IPS DF 4.7 (cell line): ENCODE data around the gene AFF4.

Source experiments
- DNase-seq: peaks from one replicate; pipeline ENCODE4 v3.0.0-alpha.2; 2013; ENCODE audit warnings: low spot score; ENCODE audit errors: extremely low read depth

The AFF4 gene

GRCh38 chr5:132887283-132887682 lies 76.2 kb downstream of the AFF4 start:
- DNase-seq = no peak

GRCh38 chr5:132886064-132886823 lies 77.2 kb downstream of the AFF4 start:
- no peak for DNase-seq

- DNase-seq = no peak
Measured at GRCh38 chr5:132884548-132884947, 78.9 kb downstream of the AFF4 start.

GRCh38 chr5:132883261-132883834 lies 80.1 kb downstream of the AFF4 start:
- no peak for DNase-seq

GRCh38 chr5:132877938-132878337 lies 85.5 kb downstream of the AFF4 start:
- DNase-seq = no peak

GRCh38 chr5:132877466-132877865 lies 86.0 kb downstream of the AFF4 start:
- DNase-seq = no peak

- no peak for DNase-seq
Measured at GRCh38 chr5:132876020-132876759, 87.2 kb downstream of the AFF4 start.

- no peak for DNase-seq
Measured at GRCh38 chr5:132873930-132874271, 89.5 kb downstream of the AFF4 start.

GRCh38 chr5:132873119-132873929 lies 90.1 kb downstream of the AFF4 start, which contains the start of gene LEAP2:
Gene LEAP2, plus strand, starts transcription at chr5:132873668. Its CDS starts 27 bp downstream, at chr5:132873695.
- no peak for DNase-seq

GRCh38 chr5:132872788-132873118 lies 90.7 kb downstream of the AFF4 start:
- no peak for DNase-seq

GRCh38 chr5:132871459-132872284 lies 91.8 kb downstream of the AFF4 start:
- DNase-seq = no peak

- DNase-seq = no peak
Measured at GRCh38 chr5:132870801-132871200, 92.6 kb downstream of the AFF4 start.

- no peak for DNase-seq
Measured at GRCh38 chr5:132868754-132869153, 94.7 kb downstream of the AFF4 start.

- DNase-seq = no peak
Measured at GRCh38 chr5:132867046-132867451, 96.4 kb downstream of the AFF4 start.

GRCh38 chr5:132866342-132867045 lies 96.9 kb downstream of the AFF4 start, which contains the start of the genes GDF9 and UQCRQ:
Gene GDF9, minus strand, starts transcription at chr5:132866469. Its CDS starts 1,936 bp downstream, at chr5:132864533.
Gene UQCRQ, plus strand, starts transcription at chr5:132866642. Its CDS starts 240 bp downstream, at chr5:132866882.
- DNase-seq = peak; percentile 100

GRCh38 chr5:132865668-132866341 lies 97.6 kb downstream of the AFF4 start:
- DNase-seq = no peak

GRCh38 chr5:132860742-132861141 lies 102.7 kb downstream of the AFF4 start:
- no peak for DNase-seq

GRCh38 chr5:132859889-132860437 lies 103.5 kb downstream of the AFF4 start:
- DNase-seq = no peak

GRCh38 chr5:132856011-132856410 lies 107.4 kb downstream of the AFF4 start:
- DNase-seq = no peak
